Neuron (in vitro differentiated cells): ENCODE measurements around the gene NPPA.

Experiments
- H2AFZ ChIP-seq: one replicate; pipeline ENCODE4 v1.6.1; 2013; ENCODE audit warnings: low read depth, mild to moderate bottlenecking, inconsistent platforms, low read length, moderate library complexity
- H3K27me3 ChIP-seq: one replicate; pipeline ENCODE4 v1.6.1; 2013; ENCODE audit warnings: low read length; ENCODE audit not compliant: insufficient read depth
- H3K36me3 ChIP-seq: one replicate; pipeline ENCODE4 v1.6.1; 2013; ENCODE audit warnings: low read length; ENCODE audit not compliant: insufficient read depth
- H3K4me1 ChIP-seq: one replicate; pipeline ENCODE4 v1.6.1; 2013; ENCODE audit warnings: low read length; ENCODE audit not compliant: insufficient read depth
- H3K4me3 ChIP-seq: 2 replicates; pipeline ENCODE4 v1.5.1; 2013; ENCODE audit warnings: mild to moderate bottlenecking, low read length, moderate library complexity
- H3K9me3 ChIP-seq: one replicate; pipeline ENCODE4 v1.6.1; 2013; ENCODE audit warnings: low read length

NPPA gene

DNA sequence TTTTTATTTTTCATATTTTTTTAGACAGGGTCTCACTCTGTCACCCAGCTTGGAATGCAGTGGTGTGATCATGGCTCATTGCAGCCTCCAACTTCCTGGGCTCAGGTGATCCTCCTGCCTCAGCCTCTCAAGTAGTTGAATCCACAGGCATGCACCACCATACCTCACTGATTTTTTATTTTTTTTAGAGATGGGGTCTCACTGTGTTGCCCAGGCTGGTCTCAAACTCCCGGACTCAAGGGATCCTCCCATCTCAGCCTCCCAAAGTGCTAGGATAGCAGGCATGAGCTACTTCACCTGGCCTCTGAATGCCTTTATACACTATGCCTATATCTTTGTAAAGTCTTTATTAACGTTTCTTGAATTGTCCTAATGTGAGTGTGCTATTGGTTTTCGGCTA lies 21.5 kb upstream of the NPPA start:
- Histone ChIP-seq H3K27me3 (peaks cover 3% of the 10 kb centered on the region), H3K4me1 (no peaks in the 10 kb centered on the region), H3K4me3 (no peak overlapping the region), H3K36me3 (no peaks in the 10 kb centered on the region), H3K9me3 (no peaks in the 10 kb centered on the region), H2AFZ (no peak overlapping the region)

GRCh38 chr1:11868331-11868980 lies 20.9 kb upstream of the NPPA start:
- H3K4me3 ChIP-seq = no peak overlapping the region
- no peaks in the 10 kb centered on the region for H3K9me3 ChIP-seq
- H3K36me3 ChIP-seq = no peaks in the 10 kb centered on the region
- no peaks in the 10 kb centered on the region for H3K4me1 ChIP-seq
- H3K27me3 ChIP-seq = peaks cover 3% of the 10 kb centered on the region
- H2AFZ ChIP-seq = no peak overlapping the region

GRCh38 chr1:11862890-11863289 lies 15.3 kb upstream of the NPPA start:
- Histone ChIP-seq H3K9me3 (no peaks in the 10 kb centered on the region), H3K4me1 (peaks cover 5% of the 10 kb centered on the region), H3K36me3 (no peaks in the 10 kb centered on the region), H3K4me3 (no peak overlapping the region), H2AFZ (no peak overlapping the region), H3K27me3 (peaks cover 32% of the 10 kb centered on the region)

DNA sequence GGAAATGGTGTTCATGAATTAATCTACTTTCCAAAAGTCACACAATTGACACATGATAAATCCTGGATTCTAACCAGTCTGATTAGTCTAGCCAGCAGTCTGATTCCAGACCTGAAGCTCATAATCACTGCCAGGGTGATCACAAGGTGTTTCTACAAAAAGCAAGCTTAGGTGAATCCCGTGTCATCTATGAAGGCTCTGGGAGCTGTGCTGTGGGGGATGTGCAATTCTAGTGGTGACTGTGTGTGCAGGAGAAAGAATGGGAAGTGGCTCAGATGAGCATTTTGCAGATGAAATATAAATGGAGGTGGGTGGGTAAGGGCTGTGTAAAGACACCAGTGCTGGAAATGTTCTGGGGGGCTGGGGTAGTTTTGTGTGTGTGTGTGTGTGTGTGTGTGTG lies 13.0 kb upstream of the NPPA start:
- H3K27me3 ChIP-seq = peaks cover 44% of the 10 kb centered on the region

GRCh38 chr1:11860083-11860482 lies 12.5 kb upstream of the NPPA start:
- Histone ChIP-seq H3K27me3 (peaks cover 44% of the 10 kb centered on the region), H2AFZ (no peak overlapping the region), H3K4me3 (no peak overlapping the region), H3K9me3 (no peaks in the 10 kb centered on the region), H3K36me3 (no peaks in the 10 kb centered on the region), H3K4me1 (peaks cover 5% of the 10 kb centered on the region)

More for the DNA sequence above, 13.0 kb upstream of the NPPA start:
- Histone ChIP-seq H2AFZ (no peak overlapping the region), H3K4me3 (no peak overlapping the region), H3K36me3 (no peaks in the 10 kb centered on the region), H3K4me1 (peaks cover 5% of the 10 kb centered on the region), H3K9me3 (no peaks in the 10 kb centered on the region)

DNA sequence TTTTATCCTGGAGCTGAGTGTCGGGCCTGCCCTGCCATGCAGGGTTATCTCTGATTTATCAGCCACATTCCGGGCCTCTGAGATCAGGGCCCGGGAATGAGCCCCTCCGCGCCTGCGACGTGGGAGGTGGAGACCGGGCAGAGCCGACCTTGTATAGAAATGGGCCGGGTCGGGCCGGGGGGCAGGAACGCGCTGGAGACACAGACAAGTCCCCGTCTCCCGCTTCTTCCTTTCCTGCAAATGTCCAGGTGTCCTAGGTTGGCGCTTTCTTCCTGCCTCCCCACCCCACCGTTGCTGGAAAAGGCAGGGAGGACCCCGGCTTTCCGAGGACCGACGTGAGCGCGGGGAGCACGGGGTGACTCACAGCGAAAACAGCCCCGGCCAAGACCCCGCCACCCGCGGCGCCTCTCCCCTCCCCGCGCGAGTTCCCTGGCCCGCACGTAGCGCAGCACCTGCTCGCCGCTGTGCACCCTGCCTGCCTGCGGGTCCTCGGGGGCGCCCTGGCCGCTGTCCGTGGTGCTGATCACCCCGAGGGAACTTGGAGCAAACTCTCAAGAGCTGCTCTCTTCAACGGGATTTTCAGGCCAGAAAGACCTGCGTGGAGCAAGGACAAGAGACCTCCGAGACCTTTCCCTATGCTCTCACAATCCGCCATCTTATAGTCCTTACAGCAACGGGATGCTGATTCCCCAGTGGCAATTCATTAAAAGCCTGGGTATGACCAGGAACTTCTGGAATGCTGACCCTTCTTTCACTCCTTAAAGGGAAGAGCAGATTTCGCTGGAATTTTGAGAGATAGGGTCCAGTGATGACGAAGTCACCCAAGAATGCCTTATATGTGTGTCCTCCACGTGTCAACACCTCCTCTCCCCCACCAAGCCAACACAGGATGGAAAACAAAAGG lies 11.6 kb upstream of the NPPA start:
- H2AFZ ChIP-seq = no peak overlapping the region
- H3K36me3 ChIP-seq = no peaks in the 10 kb centered on the region
- H3K9me3 ChIP-seq = no peaks in the 10 kb centered on the region
- no peak overlapping the region for H3K4me3 ChIP-seq
- H3K27me3 ChIP-seq = peaks cover 44% of the 10 kb centered on the region
- H3K4me1 ChIP-seq = peaks cover 5% of the 10 kb centered on the region

- Histone ChIP-seq H3K27me3 (peaks cover 44% of the 10 kb centered on the region), H3K4me1 (peaks cover 5% of the 10 kb centered on the region), H3K4me3 (no peak within 1 kb of the TSS), H2AFZ (no peak within 1 kb of the TSS), H3K36me3 (no peaks in the 10 kb centered on the region), H3K9me3 (no peaks in the 10 kb centered on the region)
Observed at GRCh38 chr1:11858613-11858967, 11.0 kb upstream of the NPPA start, which contains the start of gene NPPB. Gene NPPB, minus strand, starts transcription at chr1:11858945. Its CDS starts 112 bp downstream, at chr1:11858833.

DNA sequence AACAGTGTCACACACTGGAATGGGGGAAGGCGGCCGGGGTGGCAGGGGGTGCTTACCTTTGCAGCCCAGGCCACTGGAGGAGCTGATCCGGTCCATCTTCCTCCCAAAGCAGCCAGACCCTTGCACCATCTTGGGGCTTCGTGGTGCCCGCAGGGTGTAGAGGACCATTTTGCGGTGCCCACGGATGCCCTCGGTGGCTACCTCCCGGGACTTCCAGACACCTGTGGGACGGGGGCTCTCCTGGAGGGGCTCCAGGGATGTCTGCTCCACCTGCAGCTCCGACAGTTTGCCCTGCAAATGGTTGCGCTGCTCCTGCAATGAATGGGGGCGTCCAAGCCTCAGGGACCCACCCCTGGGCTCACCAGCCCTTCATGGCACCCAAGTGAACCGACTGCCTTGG lies 10.6 kb upstream of the NPPA start:
- Histone ChIP-seq H3K4me1 (peaks cover 5% of the 10 kb centered on the region), H3K36me3 (no peaks in the 10 kb centered on the region), H3K9me3 (no peaks in the 10 kb centered on the region), H3K27me3 (peaks cover 44% of the 10 kb centered on the region), H2AFZ (no peak overlapping the region), H3K4me3 (no peak overlapping the region)

DNA sequence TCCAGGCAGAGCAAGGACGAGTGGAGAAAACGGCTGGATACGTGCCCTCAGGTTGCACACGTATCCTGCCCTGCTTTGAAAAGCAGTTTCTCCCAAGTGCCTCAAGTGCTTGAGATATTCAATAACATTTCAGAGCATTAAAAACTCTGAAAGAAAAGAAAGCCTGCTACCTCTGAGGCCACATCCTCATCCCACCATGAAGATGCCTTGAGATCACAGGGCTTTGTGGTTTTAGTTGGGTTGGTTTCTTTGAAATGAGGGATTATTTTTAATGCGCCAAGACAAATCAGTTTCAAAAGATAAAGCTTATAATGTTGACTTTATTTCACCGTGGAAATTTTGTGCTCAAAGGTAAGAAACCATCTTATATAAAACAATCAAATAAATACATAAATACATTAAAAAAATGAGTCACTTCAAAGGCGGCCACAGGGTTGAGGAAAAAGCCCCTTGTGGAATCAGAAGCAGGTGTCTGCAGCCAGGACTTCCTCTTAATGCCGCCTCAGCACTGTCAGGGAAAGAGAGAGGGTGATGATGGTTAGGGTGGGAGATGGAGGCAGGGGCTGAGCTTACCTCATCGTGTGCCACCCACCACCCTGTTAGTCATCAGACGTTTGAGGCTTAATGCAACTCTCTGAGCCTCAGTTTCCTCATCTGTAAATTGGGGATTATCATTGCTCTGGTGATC lies 9.7 kb upstream of the NPPA start:
- no peak overlapping the region for H3K4me3 ChIP-seq
- H2AFZ ChIP-seq = no peak overlapping the region
- peaks cover 5% of the 10 kb centered on the region for H3K4me1 ChIP-seq
- peaks cover 44% of the 10 kb centered on the region for H3K27me3 ChIP-seq
- no peaks in the 10 kb centered on the region for H3K36me3 ChIP-seq
- no peaks in the 10 kb centered on the region for H3K9me3 ChIP-seq

GRCh38 chr1:11856698-11857097 lies 9.1 kb upstream of the NPPA start:
- H3K36me3 ChIP-seq = no peaks in the 10 kb centered on the region
- no peak overlapping the region for H3K4me3 ChIP-seq
- peaks cover 41% of the 10 kb centered on the region for H3K27me3 ChIP-seq
- no peaks in the 10 kb centered on the region for H3K9me3 ChIP-seq
- no peak overlapping the region for H2AFZ ChIP-seq
- peaks cover 5% of the 10 kb centered on the region for H3K4me1 ChIP-seq

DNA sequence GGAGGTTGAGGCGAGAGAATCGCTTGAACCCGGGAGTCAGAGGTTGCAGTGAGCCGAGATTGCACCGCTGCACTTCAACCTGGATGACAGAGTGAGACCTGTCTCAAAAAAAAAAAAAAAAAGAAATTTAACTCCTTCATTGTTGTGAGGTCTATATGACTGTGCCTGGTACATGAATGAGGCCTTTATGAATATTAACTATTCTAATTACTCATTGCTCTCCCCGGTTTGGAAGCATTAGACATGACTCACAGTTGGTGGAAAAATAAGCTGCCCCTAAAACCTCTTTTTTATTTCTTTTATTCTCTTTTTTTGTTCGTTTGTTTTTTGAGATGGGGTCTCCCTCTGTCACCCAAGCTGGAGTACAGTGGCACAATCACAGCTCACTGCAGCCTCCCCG lies 7.8 kb upstream of the NPPA start:
- peaks cover 33% of the 10 kb centered on the region for H3K27me3 ChIP-seq

DNA sequence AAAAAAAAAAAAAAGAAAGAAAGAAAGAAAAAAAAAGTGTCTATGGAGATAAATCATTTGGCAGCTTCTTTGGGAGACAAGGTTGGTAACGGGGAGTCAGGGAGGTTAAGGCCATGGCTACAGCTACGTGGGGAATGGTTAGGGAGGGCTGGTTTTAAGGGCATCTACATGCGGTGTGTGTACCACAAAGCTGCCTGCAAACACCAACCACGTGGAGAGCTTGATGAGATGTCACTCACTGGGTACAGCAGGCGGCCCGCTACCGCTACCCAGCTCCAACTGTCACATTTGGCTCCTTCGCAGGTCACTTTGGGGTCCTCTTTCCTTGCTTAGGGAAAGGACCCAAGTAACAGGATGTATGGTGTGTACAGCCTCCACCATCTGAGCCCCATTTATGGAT lies 6.9 kb upstream of the NPPA start:
- H3K27me3 ChIP-seq = peaks cover 26% of the 10 kb centered on the region
- no peaks in the 10 kb centered on the region for H3K9me3 ChIP-seq
- H3K4me3 ChIP-seq = no peak overlapping the region
- peaks cover 5% of the 10 kb centered on the region for H3K4me1 ChIP-seq
- no peaks in the 10 kb centered on the region for H3K36me3 ChIP-seq
- no peak overlapping the region for H2AFZ ChIP-seq

More for the DNA sequence above, 7.8 kb upstream of the NPPA start:
- Histone ChIP-seq H3K9me3 (no peaks in the 10 kb centered on the region), H3K36me3 (no peaks in the 10 kb centered on the region), H2AFZ (no peak overlapping the region), H3K4me1 (peaks cover 5% of the 10 kb centered on the region), H3K4me3 (no peak overlapping the region)

GRCh38 chr1:11851180-11851579 lies 3.6 kb upstream of the NPPA start:
- Histone ChIP-seq H2AFZ (no peak overlapping the region), H3K27me3 (no peaks in the 10 kb centered on the region), H3K4me1 (no peaks in the 10 kb centered on the region), H3K9me3 (no peaks in the 10 kb centered on the region), H3K36me3 (peaks cover 8% of the 10 kb centered on the region), H3K4me3 (no peak overlapping the region)
